Measurements from ENCODE around the gene IDI1. TPM values are rescaled to one million over a fixed set of nuclear protein-coding genes. Genes with fewer than 3 reads are reported as not detected.

The IDI1 gene
- total RNA-seq, 2 donors from 2014 or later, result 30.9 to 36.8 TPM

- no peaks in the 10 kb centered on the region for H3K27me3 ChIP-seq (replicated peaks; ENCODE audit: insufficient read depth)
- peaks cover 0 to 4% of the 10 kb centered on the region in 2 donors for H3K36me3 ChIP-seq
- no peaks in the 10 kb centered on the region for H3K9me3 ChIP-seq
- 94% methylated on average over 4 of the region's 4 CpGs for WGBS
- no peak for TF ChIP-seq POLR2AphosphoS5 (IDR thresholded peaks at IDR 0.05)
- no peak for TF ChIP-seq POLR2A (IDR thresholded peaks at IDR 0.05)
- TF ChIP-seq CTCF (IDR thresholded peaks at IDR 0.05), result no peak
- intact Hi-C loops (cut with DNase I), result no loop called here
- no peak for DNase-seq (ENCODE audit: low spot score)
- no peaks in the 10 kb centered on the region for H3K4me1 ChIP-seq (replicated peaks)
- no peak overlapping the region for H3K4me3 ChIP-seq
- H3K27ac ChIP-seq, result no peak overlapping the region
These were observed 16.0 kb upstream of the IDI1 start for GRCh38 chr10:1064964-1065247.

- no peaks in the 10 kb centered on the region for H3K9me3 ChIP-seq
- no peaks in the 10 kb centered on the region for H3K27me3 ChIP-seq (replicated peaks; ENCODE audit: insufficient read depth)
- TF ChIP-seq POLR2AphosphoS5 (IDR thresholded peaks at IDR 0.05) (no peak), CTCF (IDR thresholded peaks at IDR 0.05) (no peak), POLR2A (IDR thresholded peaks at IDR 0.05) (no peak)
- intact Hi-C loops (cut with DNase I), result no loop called here
- H3K4me1 ChIP-seq (replicated peaks), result no peaks in the 10 kb centered on the region
- DNase-seq (ENCODE audit: low spot score), result no peak
- 88% methylated on average over 7 of the region's 7 CpGs for WGBS
- H3K36me3 ChIP-seq, result peaks cover 0 to 4% of the 10 kb centered on the region in 2 donors
- no peak overlapping the region for H3K4me3 ChIP-seq
- H3K27ac ChIP-seq, result no peak overlapping the region
These were observed 14.4 kb upstream of the IDI1 start for GRCh38 chr10:1063232-1063865.

GRCh38 chr10:1061930-1062774 lies 13.2 kb upstream of the IDI1 start:
- H3K27ac ChIP-seq, result no peak overlapping the region
- intact Hi-C loops (cut with DNase I), result no loop called here
- 81% methylated on average over 7 of the region's 7 CpGs for WGBS

GRCh38 chr10:1059902-1060301 lies 11.0 kb upstream of the IDI1 start:
- Histone ChIP-seq H3K36me3 (peaks cover 0 to 4% of the 10 kb centered on the region in 2 donors), H3K4me3 (no peak overlapping the region), H3K9me3 (no peaks in the 10 kb centered on the region), H3K4me1 (replicated peaks) (peaks cover 6% of the 10 kb centered on the region), H3K27me3 (replicated peaks; ENCODE audit: insufficient read depth) (no peaks in the 10 kb centered on the region), H3K27ac (no peak overlapping the region)
- TF ChIP-seq CTCF (IDR thresholded peaks at IDR 0.05), result no peak
- TF ChIP-seq POLR2AphosphoS5 (IDR thresholded peaks at IDR 0.05), result no peak
- no peak for TF ChIP-seq POLR2A (IDR thresholded peaks at IDR 0.05)
- 67% methylated on average over 8 of the region's 8 CpGs for WGBS
- DNase-seq (ENCODE audit: low spot score), result no peak
- intact Hi-C loops (cut with DNase I), result loop anchor here (10.0 kb wide), 1 partner anchor 365 kb away; no protein-coding TSS in a partner anchor

More at GRCh38 chr10:1061930-1062774, 13.2 kb upstream of the IDI1 start:
- Histone ChIP-seq H3K4me3 (no peak overlapping the region), H3K9me3 (no peaks in the 10 kb centered on the region), H3K27me3 (replicated peaks; ENCODE audit: insufficient read depth) (no peaks in the 10 kb centered on the region), H3K36me3 (peaks cover 0 to 4% of the 10 kb centered on the region in 2 donors), H3K4me1 (replicated peaks) (no peaks in the 10 kb centered on the region)
- no peak for DNase-seq (ENCODE audit: low spot score)
- TF ChIP-seq POLR2A (IDR thresholded peaks at IDR 0.05), result no peak
- TF ChIP-seq POLR2AphosphoS5 (IDR thresholded peaks at IDR 0.05), result no peak
- TF ChIP-seq CTCF (IDR thresholded peaks at IDR 0.05), result no peak
